Activated CD4-positive, alpha-beta T cell treated with anti-CD3 and anti-CD28 coated beads for 1 hour (primary cell): ENCODE data around the gene NUDCD3.
"Not testable (repeated sequence)": the region's sequence is repeated elsewhere in the genome, so short reads cannot be mapped to it uniquely, and the experiment has no call there.

Experiments used
- DNase-seq: peaks from one replicate; pipeline ENCODE4 v3.0.0-alpha.2; 2020

NUDCD3 gene

DNA sequence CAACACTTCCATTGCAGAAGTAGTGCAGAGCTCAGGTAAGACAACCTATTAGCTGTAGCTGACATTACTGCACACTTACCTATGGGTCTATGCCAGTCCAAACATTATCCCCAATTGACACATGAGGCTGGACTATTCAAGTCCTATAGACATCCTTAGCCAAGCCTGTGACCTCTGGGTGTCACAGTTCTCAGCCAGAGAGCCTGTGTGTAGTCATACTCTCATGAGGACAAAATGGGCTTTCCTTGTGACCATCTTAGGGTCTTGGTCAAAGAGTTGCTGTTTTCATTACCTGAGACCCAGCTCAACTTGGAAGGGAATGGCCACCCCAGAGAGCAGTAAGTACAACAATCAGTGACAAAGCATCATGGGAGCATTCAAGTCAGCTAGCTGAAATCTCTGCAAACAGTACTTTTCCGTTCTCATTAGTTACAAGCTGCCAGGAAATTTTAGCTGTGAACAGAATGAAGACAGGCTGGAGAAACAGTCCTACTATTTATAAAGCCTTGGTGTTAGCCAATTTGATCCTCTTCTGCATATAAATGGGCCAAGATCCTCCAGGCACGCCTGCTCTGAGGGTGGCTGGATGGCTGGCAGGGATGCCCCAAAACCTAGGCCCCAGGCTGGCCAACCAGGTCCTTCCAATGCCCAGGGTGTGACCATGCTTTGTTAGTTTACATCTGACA lies 44.3 kb downstream of the NUDCD3 start:
- DNase-seq, result no peak

DNA sequence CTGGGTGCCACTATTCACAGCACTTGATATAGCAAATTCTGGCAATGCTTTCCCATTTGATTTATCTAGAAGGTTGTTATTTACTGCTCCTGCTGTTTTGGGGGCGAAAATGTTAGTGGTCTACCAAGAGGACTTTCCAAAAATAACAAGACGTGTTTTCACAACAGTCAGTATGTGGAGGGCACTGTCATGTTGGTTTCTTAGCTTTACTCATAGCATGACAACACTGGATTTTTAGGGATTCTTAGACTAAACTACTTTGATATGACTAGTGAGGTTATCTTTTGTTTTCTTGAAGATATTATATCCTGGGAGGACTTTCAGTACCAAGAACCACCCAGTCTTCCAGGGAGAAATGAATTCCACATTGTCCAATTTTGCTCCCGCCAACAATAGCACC lies 49.4 kb downstream of the NUDCD3 start:
- no peak for DNase-seq

GRCh38 chr7:44440577-44441078 lies 49.8 kb downstream of the NUDCD3 start:
- DNase-seq, result no peak

- DNase-seq, result no peak
Measured at GRCh38 chr7:44439926-44440325, 50.5 kb downstream of the NUDCD3 start.

GRCh38 chr7:44438816-44439215 lies 51.6 kb downstream of the NUDCD3 start:
- DNase-seq, result no peak

DNA sequence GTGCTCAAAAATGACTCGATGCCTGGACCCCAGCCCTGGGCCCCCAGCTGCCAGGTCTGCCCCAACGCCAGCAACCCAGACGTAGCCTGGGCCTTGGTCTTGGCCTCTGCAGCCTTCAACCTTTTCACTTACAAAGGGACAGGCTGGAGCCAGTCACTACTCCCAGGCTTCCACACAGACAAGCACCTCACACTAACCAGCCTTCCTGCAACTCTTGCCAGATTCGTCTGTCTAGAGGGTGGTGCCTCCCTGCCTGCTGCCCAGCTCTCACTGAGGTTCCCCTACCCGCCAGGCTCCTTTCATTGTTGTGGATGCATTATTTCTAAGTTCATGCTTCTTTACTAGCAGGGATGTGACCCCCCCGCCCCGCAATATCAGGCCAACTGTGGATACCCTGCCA lies 56.3 kb downstream of the NUDCD3 start:
- DNase-seq, result no peak

GRCh38 chr7:44433255-44434022 lies 57.0 kb downstream of the NUDCD3 start:
- DNase-seq, result no peak

DNA sequence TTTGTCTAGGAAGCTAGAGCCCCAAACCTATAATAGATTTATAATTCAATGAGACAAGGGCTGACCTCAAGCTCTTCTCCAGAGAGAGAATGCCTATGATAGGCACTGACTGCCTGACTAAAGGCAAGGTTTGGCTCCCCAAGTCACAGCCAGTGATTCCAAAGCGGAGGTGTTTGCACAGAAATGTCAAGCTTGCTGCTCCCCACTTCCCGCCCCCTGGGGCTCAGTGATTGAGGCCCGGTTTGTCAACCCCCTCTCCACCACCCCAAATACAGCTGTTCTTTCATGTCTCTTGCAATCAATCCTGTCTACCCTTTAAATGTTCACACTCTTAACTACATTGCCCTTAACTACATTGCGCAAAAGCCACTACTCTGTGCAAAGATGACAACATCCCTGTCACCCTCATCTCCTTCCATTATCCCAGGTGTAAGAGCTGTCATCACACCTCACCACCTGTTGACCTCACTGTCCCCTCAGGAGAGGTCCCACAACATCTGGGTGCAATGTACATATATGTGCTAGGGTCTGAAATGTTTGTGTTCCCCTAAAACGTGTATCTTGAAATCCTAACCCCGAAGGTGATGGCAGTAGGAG lies 58.0 kb downstream of the NUDCD3 start:
- DNase-seq, result no peak

DNA sequence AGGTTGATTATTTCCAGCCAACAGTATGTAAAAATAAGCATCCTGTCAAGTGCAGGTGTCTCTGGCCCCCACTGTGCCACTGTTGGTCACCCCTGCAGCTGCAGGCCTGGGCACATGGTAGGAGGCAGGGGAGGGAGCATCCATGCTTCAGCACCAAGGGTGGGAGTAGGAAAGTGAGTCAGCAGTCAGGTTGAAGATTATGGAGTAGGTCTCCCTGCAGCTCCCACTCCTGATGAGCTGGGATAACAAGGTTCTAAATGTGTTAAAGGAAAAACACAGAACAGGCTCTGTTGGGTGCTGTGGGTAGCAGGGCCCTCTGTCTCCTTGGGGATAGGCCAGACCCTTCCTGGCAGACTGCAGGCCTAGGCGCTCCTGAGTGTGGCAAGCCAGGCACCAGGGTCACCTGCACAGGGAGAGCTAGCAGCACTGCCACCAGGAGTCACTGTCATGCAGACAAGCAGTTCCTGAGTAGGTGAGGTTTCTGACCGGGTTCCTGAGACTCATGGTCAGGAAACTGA lies 59.3 kb downstream of the NUDCD3 start:
- DNase-seq, result no peak

DNA sequence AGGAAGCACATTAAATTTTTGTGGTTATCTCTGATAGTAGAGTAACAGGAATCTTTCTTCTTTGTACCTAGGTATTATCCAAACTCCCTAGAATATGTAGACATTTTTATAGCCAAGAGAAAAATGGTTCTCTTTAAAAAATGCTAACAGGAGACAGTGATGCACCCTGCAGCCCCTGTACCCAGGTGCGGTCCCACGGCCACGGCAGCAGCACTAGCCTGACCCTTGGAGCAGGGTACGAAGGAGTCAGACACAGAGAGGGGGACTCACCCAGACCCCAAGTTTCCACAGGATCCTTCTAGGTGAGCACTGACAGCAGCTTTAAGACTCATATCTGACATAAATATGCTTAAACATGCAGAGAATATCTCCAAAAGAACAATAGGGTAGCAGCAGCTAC lies 60.4 kb downstream of the NUDCD3 start:
- no peak for DNase-seq

DNA sequence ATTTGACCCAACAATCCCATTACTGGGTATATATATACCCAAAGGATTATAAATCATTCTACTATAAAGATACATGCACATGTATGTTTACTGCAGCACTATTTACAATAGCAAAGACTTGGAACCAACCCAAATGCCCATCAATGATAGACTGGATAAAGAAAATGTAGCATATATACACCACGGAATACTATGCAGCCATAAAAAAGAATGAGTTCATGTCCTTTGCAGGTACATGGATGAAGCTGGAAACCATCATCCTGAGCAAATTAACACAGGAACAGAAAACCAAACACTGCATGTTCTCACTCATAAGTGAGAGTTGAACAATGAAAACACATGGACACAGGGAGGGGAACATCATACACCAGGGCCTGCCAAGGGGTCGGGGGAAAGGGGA lies 65.7 kb downstream of the NUDCD3 start:
- DNase-seq, result not testable (repeated sequence)

- no peak for DNase-seq
Measured at GRCh38 chr7:44416941-44417340, 73.5 kb downstream of the NUDCD3 start.

- DNase-seq, result no peak
Measured at GRCh38 chr7:44415510-44415909, 74.9 kb downstream of the NUDCD3 start.

- no peak for DNase-seq
Measured at GRCh38 chr7:44415047-44415446, 75.4 kb downstream of the NUDCD3 start.

DNA sequence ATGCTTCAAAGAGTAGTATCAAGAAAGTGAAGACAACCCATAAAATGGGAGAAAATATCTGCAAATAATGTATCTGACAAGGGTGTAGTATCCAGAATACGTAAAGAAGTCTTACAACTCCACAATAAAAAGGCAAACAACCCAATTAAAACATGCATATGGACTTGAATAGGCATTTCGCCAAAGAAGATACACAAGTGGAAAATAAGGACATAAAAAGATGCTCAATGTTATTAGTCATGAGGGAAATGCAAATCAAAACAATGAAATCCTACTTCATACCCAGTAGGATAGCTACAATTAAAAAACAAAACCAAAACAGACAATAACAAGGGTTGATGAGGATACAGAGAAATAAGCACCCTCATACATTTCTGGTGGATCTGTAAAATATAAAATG lies 79.2 kb downstream of the NUDCD3 start:
- DNase-seq, result no peak

DNA sequence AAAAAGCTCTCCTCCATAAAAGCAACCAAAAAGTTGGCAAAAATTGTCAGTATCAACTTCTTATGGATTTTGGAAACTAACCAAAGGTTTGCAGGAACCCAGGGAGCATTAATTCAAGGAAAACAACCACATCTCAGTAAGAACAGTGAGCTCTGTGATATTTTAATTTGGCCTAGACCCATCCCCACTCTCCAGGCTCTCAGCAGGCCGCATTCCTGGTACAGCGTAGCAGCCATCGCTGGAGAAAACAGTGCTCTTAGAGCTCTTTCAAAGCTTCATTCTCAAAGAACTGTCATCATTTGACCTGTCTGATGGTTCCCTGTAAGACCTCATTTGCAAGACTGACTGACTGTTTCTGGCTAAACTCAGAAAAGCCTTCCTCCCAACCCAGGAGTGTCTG lies 81.9 kb downstream of the NUDCD3 start:
- DNase-seq, result no peak

- no peak for DNase-seq
Measured at GRCh38 chr7:44403775-44404174, 86.7 kb downstream of the NUDCD3 start.

DNA sequence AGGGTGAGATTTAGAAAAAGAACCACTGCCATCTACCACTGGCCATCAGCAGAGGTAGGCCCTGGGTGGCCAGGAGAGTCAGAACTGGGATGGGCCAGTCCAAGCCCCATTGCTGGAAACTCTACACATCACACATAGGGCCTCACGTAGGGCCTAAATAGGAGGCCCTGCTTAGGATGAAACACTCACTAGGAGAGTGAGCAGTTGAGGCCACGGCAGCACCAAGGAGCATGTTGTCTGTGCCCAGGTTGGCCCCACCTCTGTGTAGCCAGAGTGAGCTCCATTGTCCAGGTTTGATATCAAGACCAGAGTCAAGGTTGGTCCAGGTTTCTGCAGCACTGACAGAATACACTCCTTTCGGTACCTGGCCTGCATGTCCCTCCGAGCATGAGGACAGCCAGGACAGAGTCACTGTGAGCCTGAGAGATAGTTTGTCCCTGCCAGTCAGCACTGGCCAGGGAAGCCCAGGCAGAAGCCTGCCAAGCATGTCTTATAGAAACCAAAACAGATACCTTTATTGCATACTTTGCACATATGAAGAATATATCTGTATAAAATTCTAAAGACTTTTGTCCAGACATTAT lies 87.2 kb downstream of the NUDCD3 start:
- no peak for DNase-seq

DNA sequence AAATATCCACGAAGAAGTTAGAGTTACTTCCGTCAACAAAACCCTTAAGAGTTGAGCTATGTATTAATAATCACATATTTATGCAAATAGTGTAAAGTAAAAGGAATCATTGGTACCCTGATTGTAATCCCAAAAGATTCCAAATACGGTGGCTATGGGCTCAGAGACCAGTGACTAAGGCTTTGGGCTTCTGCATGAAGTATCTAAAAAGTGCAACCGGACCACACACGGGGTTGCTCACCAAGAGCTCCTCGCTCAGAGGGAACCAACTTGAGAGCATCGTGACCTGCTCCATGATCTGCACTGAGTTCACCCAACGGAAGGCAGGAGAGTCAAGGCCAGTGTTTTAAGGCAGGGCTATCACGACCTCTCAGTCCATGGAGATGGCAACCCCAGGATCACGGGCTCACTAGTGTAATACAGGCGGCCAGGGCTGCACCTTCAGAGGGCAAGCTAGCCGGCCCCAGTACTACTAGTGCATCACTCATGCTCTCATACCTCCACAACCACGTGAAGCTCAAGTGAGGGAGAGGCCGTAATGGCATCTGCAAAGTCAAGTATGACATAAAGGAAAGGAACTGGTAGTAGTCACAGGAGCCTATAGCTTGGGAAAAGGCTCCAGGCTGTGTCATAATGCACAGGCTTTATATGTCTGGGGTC lies 87.9 kb downstream of the NUDCD3 start:
- no peak for DNase-seq

GRCh38 chr7:44401692-44402091 lies 88.8 kb downstream of the NUDCD3 start:
- no peak for DNase-seq

DNA sequence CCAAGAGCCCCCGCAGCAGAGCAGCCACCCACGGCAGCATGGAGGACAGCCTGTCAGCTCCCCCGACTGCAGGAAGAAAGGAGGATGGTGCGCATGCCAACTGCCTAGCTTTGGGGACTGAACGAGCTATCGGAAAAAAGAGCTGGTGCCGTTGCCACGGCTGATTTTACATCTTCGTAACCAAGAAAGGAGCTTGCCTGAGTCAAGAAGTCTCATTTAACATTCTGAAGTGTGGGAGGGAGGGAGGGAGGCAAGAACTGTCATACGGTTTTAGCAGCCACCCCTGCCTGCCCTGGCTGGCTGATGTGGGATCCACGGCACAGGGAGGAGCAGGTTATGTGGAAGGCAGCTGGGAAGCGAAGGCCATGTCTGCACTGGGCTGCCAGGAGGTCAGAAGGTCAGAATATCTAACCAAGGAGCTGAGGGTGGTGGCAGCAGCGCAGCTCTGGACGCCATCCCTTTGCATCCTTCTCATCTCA lies 90.4 kb downstream of the NUDCD3 start:
- no peak for DNase-seq

DNA sequence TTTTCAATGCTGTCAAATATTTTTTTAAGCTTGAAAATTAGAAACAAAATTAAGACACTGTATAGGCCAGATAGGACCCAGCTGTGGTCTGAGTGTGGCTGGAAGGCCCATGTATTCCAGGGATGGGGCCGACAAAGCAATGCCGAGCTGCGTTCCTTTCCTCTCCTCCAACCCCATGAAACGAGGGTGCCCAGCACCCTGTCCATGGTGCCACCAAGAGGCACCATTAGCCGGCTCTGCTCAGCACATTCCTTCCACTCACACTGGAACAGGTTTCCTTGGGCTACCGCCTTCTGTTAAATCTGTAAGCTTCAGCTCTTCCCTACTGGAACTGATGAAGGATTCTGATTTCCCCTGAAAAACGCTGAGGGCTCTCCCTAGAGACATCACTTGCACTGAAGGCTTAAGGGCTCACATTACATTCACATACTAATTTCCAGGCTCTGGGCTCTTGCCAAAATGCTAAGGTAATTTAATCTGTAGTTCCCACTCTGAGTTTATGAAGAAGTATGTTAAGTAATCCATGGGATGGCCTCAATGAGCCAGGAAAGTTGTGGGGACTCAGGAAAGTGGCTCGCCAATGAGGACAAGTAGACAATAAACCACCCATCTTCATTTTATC lies 91.4 kb downstream of the NUDCD3 start:
- DNase-seq, result no peak
